Measurements from ENCODE around the gene FAM180A.

GRCh38 chr7:135706038-135706742 is 42.4 kb downstream of the FAM180A start:
- TF ChIP-seq ILF3 (IDR thresholded peaks at IDR 0.05; ENCODE audit: borderline replicate concordance) = no peak
- TF ChIP-seq RCOR1 (IDR thresholded peaks at IDR 0.05; ENCODE audit: borderline replicate concordance in 1 of 2, low read depth in 2 of 2, low read length in 2 of 2) = no peak
- TF ChIP-seq EGR1 (conservative IDR thresholded peaks at IDR 0.05) = no peak
- TF ChIP-seq, protein P1, sequence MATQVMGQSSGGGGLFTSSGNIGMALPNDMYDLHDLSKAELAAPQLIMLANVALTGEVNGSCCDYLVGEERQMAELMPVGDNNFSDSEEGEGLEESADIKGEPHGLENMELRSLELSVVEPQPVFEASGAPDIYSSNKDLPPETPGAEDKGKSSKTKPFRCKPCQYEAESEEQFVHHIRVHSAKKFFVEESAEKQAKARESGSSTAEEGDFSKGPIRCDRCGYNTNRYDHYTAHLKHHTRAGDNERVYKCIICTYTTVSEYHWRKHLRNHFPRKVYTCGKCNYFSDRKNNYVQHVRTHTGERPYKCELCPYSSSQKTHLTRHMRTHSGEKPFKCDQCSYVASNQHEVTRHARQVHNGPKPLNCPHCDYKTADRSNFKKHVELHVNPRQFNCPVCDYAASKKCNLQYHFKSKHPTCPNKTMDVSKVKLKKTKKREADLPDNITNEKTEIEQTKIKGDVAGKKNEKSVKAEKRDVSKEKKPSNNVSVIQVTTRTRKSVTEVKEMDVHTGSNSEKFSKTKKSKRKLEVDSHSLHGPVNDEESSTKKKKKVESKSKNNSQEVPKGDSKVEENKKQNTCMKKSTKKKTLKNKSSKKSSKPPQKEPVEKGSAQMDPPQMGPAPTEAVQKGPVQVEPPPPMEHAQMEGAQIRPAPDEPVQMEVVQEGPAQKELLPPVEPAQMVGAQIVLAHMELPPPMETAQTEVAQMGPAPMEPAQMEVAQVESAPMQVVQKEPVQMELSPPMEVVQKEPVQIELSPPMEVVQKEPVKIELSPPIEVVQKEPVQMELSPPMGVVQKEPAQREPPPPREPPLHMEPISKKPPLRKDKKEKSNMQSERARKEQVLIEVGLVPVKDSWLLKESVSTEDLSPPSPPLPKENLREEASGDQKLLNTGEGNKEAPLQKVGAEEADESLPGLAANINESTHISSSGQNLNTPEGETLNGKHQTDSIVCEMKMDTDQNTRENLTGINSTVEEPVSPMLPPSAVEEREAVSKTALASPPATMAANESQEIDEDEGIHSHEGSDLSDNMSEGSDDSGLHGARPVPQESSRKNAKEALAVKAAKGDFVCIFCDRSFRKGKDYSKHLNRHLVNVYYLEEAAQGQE (IDR thresholded peaks at IDR 0.05; ENCODE audit: borderline replicate concordance) = no peak
- TF ChIP-seq, protein P1 (CRISPR knock-in tag; IDR thresholded peaks at IDR 0.05; ENCODE audit: low read depth) = no peak
- no peak for TF ChIP-seq SMARCC2 (IDR thresholded peaks at IDR 0.05; ENCODE audit: low read depth)
- TF ChIP-seq, protein P2, sequence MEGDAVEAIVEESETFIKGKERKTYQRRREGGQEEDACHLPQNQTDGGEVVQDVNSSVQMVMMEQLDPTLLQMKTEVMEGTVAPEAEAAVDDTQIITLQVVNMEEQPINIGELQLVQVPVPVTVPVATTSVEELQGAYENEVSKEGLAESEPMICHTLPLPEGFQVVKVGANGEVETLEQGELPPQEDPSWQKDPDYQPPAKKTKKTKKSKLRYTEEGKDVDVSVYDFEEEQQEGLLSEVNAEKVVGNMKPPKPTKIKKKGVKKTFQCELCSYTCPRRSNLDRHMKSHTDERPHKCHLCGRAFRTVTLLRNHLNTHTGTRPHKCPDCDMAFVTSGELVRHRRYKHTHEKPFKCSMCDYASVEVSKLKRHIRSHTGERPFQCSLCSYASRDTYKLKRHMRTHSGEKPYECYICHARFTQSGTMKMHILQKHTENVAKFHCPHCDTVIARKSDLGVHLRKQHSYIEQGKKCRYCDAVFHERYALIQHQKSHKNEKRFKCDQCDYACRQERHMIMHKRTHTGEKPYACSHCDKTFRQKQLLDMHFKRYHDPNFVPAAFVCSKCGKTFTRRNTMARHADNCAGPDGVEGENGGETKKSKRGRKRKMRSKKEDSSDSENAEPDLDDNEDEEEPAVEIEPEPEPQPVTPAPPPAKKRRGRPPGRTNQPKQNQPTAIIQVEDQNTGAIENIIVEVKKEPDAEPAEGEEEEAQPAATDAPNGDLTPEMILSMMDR (IDR thresholded peaks at IDR 0.05 in 2 of 3, conservative IDR thresholded peaks at IDR 0.05 in 1 of 3; ENCODE audit: insufficient read depth in 2 of 3, low read depth in 1 of 3, low read length in 3 of 3) = no peak
- no peak for TF ChIP-seq PHB (CRISPR knock-in tag; IDR thresholded peaks at IDR 0.05)
- TF ChIP-seq MCM5 (IDR thresholded peaks at IDR 0.05; ENCODE audit: low read depth) = no peak
- no peak for TF ChIP-seq BHLHE40 (IDR thresholded peaks at IDR 0.05; ENCODE audit: low read length)

Data from K562 (cell line).